ENCODE measurements around the gene DHX9.

GRCh38 chr1:182863940-182864339 lies 24.8 kb downstream of the DHX9 start:
- TF ChIP-seq CTCF (conservative IDR thresholded peaks at IDR 0.05; ENCODE audit: low read depth, low read length) (no peak), EZH2 (IDR thresholded peaks at IDR 0.05; ENCODE audit: borderline replicate concordance, low read depth, low read length, poor library complexity, severe bottlenecking) (no peak)
